HG03558 (cell line): ENCODE results near the gene RBM33.

Experiments used
- ATAC-seq: cut with Tn5 transposase; IDR thresholded peaks from one replicate; pipeline ENCODE4 v1.9.1; 2021; ENCODE audit warnings: moderate number of reproducible peaks; ENCODE audit not compliant: unreplicated experiment; ENCODE audit errors: extremely low read depth

RBM33 gene

DNA sequence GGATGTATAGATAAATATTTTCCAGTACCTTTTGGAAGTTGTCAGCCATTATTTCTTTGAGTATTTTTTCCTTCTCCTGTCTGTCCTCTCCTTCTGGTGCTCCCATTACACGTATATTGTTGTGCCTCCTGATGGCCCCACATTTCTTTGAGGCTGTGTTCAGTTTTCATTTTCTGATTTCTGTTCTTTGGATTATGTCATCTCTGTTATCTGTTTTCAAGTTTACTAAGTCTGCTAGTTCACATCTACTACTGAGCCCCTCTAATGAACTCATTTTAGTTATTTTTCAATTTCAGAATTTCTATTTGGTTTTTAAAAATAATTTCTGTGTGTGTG lies 16.3 kb downstream of the RBM33 start:
- ATAC-seq: peak; percentile 68

GRCh38 chr7:155662343-155663043 lies 18.0 kb downstream of the RBM33 start:
- ATAC-seq: no peak

DNA sequence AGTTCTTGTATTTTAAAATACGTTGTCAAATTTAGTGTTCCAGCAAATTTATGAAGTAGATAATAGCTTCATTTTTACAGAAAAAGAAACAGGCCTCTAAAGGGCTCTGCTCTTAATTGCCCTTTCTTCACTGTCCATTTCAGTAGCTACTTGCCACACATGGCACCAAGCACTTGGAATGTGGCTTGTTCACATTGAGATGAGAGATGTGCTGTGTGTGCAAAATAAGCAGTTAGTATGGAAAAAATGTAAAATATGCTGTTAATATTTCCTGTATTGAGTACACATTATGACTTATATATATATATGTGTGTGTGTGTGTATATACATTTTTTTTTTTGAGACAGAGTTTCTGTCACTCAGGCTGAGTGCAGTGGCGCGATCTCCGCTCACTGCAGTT lies 19.5 kb downstream of the RBM33 start:
- no peak for ATAC-seq

DNA sequence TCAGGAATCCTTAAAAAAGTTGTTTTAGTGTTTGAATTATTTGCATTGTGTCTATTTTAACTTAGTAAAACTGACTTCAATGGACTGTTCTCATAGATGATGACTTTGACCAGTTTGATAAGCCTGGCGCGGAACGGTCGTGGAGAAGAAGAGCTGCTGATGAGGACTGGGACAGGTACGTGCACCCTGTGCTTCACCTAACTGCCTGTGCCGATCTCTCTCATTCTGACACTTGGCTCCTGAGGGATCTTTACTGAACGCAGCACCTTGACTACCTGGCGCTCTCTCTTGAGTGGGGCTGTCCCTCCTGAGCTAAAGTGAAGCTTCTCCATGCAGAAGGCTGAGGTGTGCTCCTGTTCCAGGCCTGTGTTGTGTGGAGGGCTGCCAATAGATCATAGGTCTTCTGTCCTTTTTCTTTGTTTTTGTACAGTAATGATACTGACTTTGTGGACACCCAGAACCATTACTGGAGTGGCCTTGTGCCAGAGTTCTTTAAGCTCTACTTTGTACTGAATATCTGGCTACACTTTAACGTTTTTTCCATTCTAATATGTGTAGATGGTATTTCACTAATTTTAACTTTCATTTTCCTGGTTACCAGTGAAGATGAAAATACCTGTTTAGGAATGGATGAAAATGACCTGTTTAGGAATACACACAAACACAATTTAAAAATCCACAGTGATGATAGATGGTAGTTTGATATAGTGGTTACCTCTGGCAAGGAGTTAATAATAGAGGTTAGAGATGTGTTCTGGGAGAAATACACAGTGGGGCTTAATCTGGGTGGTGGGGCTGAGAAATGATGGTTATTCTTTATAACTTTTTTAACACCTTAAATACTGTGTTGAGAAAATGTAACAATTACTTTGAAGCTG lies 20.9 kb downstream of the RBM33 start:
- ATAC-seq: no peak

GRCh38 chr7:155665957-155666287 lies 21.5 kb downstream of the RBM33 start:
- no peak for ATAC-seq

- no peak for ATAC-seq
These were observed 22.9 kb downstream of the RBM33 start for GRCh38 chr7:155667241-155667829.

DNA sequence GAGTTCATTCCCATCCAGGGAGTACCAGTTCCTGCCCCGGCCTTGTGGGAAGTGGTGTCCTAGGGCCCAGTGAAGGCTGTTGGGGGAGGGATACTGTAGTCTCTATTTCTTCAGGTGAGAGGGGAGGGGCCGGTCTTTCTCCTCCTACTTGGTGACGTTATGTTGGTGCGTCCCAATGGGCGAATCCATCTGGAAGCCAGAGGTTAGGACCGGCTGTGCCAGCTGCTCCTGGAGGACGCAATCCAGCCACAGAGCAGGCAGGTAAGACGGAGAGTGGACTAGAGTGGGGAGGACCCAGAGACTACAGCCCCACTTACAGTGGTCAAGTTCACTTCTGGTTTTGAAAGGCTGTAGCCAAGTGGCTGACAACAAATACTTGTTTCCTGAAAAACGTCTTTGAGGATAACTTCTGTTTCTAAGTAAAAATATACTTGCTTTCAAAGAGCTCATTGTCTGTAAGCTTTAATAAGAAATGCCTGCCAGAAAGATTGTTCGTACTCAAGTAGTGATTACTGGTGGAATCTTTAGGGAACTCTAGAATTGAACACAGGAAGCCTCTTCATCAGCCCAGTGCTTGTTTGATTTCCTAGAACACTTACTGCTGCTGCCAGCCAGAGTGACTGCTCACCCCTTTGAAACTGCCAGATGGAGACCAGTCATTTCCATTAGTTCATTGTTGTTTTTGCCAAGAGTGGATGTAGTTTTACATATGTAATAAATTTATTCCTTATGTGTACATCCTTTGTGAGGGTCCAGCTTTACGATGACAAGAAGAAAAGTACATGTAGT lies 25.4 kb downstream of the RBM33 start:
- ATAC-seq: no peak

DNA sequence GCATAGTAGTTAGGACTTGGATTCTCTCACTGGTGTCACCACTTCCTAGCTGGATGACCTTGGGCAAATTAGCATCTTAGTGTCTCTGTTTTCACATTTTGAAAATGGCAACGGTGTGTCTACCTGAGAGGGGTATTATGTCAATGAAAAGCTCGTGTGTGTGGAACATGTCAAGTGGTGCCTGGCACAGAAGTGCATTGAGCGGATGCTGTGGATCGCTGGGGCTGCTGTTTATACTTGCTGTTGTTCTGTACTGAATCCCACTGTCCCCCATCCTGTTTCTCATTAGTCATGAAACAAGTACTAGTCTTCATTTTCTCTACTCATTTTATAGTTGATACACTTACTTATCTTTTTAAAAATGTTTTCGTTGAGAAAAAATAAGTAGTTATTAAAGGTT lies 26.1 kb downstream of the RBM33 start:
- no peak for ATAC-seq

- ATAC-seq: no peak
These were observed 30.1 kb downstream of the RBM33 start for GRCh38 chr7:155674556-155674955.

GRCh38 chr7:155676052-155676451 lies 31.6 kb downstream of the RBM33 start:
- no peak for ATAC-seq

- ATAC-seq: no peak
These were observed 33.2 kb downstream of the RBM33 start for GRCh38 chr7:155677688-155678087.

- no peak for ATAC-seq
These were observed 35.7 kb downstream of the RBM33 start for GRCh38 chr7:155680124-155680523.

DNA sequence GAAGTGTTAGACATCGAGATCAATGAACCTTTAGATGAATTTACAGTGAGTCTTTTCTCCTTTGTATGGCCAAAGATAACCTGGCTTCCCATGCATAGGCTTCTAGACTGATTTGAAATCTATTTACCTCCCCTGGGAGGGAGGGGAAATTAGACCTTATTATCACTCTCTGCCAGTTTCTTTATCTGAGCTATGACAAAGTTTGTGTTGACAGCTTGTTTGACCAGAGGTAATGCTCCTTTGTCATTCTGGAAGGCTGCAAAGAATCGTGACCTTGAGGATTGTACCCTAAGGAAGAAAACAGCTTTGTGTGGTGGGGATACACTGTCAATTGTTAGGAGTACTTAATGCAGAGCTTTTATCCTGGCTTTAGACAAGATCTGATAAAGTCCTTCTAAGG lies 36.4 kb downstream of the RBM33 start:
- no peak for ATAC-seq

- no peak for ATAC-seq
These were observed 37.2 kb downstream of the RBM33 start for GRCh38 chr7:155681663-155682062.

- no peak for ATAC-seq
These were observed 38.0 kb downstream of the RBM33 start for GRCh38 chr7:155682484-155682883.

GRCh38 chr7:155683098-155683497 lies 38.6 kb downstream of the RBM33 start:
- ATAC-seq: no peak

DNA sequence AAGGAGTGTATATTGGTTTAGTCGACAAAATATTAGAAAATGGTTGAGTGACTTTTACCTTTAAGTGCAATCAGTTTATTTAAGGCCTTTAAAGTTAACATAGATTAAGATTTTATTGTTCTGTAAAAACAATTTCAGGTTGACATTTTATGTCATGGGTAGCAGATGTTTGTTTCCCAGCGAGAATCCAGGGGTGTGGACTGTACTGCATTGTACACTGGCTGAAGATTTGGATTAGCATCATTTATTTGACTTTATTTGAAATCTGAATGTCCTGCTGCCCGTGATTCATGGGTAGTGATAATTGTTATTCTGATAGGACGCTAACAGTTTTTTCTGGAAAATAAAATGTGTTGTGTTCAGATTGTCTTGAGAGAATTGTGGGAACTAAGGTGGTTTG lies 39.3 kb downstream of the RBM33 start:
- ATAC-seq: no peak

DNA sequence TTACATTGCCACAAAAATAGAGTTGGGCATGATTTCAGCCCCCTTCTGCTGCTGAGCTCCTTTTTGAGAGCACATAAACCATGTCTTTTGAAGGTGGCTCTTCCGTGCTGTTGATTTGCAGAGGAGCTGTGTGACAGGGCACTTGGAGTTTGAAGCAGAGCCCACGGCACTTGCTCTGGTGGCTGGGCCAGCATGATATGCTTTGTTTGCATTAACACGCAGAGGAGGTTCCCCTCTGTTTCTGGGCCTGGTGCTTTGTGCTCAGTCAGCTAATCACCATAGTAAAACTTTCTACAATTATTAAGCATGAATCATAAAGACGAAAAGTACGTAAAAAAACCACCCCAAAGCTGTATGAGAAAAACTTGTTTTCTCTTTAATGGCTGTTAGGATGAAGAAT lies 40.1 kb downstream of the RBM33 start:
- ATAC-seq: no peak

- ATAC-seq: peak; percentile 53
These were observed 40.8 kb downstream of the RBM33 start for GRCh38 chr7:155685070-155685790.

GRCh38 chr7:155685791-155686160 lies 41.3 kb downstream of the RBM33 start:
- no peak for ATAC-seq
